NCI-H526 treated with DMSO at 0.1 percent for 48 hours (cell line): ENCODE results near the gene POM121L2.

Experiments
- DNase-seq: peaks from one replicate; lab custom pipeline; 2025; lab: John Stamatoyannopoulos, UW

The POM121L2 gene

GRCh38 chr6:27312146-27312949 is at the start of gene POM121L2:
TSS of gene POM121L2 (minus strand) at chr6:27312273. CDS start at chr6:27312170, 103 bp downstream.
- DNase-seq: peak; percentile 79

DNA sequence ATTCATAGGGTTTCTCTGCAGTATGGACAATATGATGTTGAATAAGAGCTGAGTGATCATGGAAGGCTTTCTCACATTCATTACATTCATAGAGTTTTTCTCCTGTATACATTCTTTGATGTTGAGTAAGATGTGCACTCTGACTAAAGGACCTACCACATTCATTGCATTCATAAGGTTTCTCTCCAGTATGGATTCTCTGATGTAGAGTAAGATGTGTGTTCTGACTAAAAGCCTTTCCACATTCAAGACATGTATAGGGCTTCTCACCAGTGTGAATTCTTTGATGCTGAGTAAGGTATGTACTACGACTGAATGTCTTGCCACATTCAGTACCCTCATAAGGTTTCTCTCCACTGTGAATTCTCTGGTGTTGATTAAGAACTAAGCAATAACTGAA is 47.2 kb upstream of the POM121L2 start:
- no peak for DNase-seq

DNA sequence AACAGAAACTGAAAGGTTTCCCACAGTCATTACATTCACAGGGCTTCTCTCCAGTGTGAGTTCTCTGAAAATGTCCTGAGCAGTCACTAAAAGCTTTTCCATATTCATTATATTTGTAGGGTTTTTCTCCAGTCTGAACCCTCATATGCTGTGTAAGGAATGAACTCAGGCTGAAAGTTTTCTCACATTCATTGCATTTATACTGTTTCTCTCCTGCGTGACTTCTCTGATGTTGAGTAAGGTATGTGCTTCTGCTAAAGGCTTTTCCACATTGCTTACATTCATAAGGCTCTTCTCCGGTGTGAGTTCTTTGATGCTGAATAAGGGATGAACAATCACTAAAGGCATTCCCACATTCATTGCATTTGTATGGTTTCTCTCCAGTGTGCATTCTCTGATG is 46.7 kb upstream of the POM121L2 start:
- DNase-seq: no peak

DNA sequence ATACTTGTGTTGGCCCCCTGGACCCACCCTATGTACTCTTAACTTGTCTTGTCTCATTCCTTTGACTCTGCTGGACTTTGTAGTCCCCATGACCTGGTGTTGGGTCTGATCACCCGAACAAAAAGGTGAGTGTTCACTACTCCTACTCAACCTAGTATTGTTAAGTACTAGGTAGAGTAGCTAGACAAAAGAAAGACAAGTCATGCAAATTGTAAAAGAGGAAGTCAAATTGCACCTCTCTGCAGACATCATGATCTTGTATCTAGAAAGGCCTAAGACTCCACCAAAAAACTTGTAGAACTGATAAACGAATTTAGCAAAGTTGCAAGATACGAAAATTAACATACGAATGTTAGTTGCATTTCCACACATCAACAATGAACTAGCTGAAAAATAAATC is 40.8 kb upstream of the POM121L2 start:
- DNase-seq: no peak

GRCh38 chr6:27334141-27334540 is 22.1 kb upstream of the POM121L2 start:
- no peak for DNase-seq

DNA sequence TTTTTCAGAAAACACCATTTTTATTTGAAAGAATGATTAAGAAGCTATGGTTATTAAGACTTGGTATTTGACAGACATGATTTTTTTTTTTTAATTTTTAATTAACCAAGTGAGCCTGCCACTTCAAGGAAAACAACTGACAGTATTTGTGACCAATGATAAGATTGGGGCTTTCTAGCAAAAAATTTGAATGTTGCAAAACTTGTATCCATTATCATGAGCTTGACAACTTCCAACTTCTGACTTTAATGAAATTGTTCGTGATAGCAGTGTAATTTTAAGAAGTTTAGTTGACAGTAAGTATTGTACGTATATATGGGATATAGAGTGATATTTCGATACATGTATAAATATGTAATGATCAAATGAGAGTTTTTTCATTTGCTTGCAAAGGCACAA is 21.6 kb upstream of the POM121L2 start:
- DNase-seq: no peak

- DNase-seq: peak; percentile 43
Measured at GRCh38 chr6:27332692-27333641, 20.9 kb upstream of the POM121L2 start.

- DNase-seq: no peak
Measured at GRCh38 chr6:27327023-27327738, 15.1 kb upstream of the POM121L2 start.

DNA sequence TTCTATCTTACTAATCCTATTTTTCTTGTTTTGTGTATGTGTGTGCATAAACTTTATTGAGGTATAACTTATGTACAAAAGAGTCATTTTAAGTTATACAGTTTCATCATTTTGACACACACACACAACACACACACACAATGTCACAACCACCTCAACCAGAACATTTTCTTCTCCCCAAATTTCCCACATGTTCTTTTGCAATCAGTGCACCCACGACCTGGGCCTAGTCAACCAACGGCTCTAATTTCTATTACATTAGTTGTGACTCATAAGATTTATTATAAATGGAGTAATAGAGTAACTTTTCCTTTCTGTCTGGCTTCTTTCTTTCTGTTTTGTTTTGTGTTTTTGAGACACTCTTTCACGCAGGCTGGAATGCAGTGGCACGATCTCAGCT is 9.8 kb upstream of the POM121L2 start:
- DNase-seq: no peak

- no peak for DNase-seq
Measured at GRCh38 chr6:27321370-27321769, 9.3 kb upstream of the POM121L2 start.

GRCh38 chr6:27318973-27319372 is 6.9 kb upstream of the POM121L2 start:
- no peak for DNase-seq

- no peak for DNase-seq
Measured at GRCh38 chr6:27314046-27314445, 2.0 kb upstream of the POM121L2 start.

- DNase-seq: no peak
Measured at GRCh38 chr6:27312950-27313271, 838 bp upstream of the POM121L2 start.

DNA sequence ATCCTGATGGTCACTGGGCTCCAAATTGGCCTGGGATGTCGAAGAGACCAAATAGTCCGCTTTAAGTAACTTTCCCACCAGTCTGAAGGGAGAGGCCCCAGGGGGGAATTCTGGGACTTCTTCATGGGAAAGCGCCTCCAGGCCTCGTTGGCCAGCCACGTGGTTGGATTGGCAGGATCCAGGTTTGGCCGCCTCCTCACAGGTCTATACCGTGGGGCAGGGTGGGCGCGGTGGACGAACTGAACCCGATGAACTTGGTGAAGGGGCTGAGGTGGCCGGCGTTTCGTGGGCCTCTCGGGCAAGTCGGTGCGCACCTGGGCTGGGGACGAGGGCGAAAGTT is 297 bp downstream of the POM121L2 start:
- DNase-seq: no peak

GRCh38 chr6:27303613-27304272 is 8.3 kb downstream of the POM121L2 start:
- DNase-seq: no peak

GRCh38 chr6:27297857-27298730 is 14.0 kb downstream of the POM121L2 start:
- DNase-seq: no peak

DNA sequence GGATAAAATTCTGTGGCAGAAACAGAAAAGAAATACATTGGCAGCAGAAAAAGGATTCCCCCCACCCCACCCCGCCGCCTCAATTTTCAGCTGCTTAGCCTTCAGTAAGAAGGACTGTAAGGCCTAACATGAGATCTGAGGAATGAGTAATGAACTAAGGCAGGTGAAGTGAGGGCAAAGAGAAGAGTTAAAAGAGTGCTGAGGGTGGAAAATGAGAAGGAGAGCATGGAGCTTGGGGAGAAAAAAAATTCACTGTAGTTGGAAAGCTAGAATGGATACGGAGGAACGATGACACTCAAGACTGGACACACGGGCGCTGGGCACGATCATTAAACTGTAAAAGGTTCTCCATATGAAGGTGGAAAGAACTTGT is 14.6 kb downstream of the POM121L2 start:
- no peak for DNase-seq

DNA sequence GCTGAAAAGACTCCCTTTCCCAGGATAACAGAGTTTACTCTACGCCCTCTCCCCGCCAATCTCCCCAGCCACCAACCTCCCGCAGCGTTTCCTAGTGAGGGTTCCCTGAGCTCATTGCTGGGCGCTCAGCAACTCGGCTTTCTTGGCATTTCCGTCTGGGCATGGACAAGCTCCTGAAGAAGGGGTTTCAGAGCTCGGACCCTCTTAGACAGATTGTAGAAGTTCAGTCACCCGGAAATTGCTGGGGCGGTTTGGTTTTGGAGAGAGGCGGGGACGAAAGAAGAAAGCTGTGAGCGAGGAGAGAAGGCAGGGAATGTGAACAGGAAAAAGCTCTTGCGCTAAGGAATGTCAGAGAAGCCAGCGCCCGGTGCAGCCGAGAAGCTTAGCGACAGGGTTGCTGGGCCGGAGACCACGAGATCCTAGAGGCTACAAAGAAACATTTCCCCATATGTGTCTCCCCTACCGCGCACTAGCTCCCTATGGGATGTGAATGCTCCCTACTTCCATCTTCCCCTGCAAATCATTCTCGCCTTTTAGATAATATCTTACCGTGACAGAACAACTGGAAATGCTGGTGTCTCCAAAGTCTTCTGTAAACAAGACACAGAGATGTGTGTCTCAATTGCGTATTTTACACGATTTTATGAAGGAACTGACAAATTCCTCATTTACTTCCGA is 15.8 kb downstream of the POM121L2 start:
- DNase-seq: no peak

GRCh38 chr6:27295301-27296079 is 16.6 kb downstream of the POM121L2 start:
- no peak for DNase-seq

DNA sequence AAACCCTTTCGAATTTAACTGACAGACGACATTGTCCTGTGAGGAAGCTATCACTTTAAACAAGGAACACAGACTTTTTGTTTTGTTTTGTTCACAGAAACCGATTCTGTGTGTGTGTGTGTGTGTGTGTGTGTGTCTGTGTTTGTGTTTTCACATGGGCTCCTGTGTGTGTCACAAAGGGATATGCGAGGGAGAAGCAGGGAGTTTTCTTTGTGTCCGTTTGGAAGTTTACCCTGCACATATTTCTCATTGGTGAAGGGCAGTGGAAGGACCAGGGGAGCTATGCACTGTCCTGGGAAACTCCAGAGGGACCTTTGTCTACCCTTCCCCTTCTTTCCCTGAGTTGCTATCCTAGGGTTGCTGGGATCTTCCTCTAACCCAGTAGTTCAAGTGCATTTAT is 17.7 kb downstream of the POM121L2 start:
- no peak for DNase-seq
